GM20000 (cell line): ENCODE measurements around the gene BTBD9.

ENCODE experiments used
- DNase-seq: peaks from one replicate; pipeline ENCODE4 v3.0.0; 2012; ENCODE audit warnings: low spot score
- TF ChIP-seq, protein P1 (sequence below): IDR thresholded peaks from 2 replicates; pipeline ENCODE4 v1.5.1; 2012; ENCODE audit warnings: mild to moderate bottlenecking, control low read depth; ENCODE audit errors: extremely low read depth, missing control alignments

Gene BTBD9

DNA sequence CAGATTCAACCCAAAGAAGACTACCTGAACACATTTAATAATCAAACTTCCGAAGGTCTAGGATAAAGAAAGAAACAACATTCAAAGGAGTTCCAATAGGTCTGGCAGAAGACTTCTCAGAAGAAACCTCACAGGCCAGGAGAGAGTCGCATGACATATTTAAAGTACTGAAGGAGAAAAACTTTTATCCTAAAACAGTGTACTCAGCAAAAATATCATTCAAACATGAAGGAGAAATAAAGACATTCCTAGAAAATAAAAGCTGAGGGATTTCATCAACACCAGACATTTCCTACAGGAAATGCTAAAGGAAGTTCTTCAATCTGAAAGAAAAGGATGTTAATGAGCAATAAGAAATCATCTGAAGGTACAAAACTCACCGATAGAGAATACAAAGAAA, 108.6 kb downstream of the BTBD9 start:
- TF ChIP-seq, protein P1, sequence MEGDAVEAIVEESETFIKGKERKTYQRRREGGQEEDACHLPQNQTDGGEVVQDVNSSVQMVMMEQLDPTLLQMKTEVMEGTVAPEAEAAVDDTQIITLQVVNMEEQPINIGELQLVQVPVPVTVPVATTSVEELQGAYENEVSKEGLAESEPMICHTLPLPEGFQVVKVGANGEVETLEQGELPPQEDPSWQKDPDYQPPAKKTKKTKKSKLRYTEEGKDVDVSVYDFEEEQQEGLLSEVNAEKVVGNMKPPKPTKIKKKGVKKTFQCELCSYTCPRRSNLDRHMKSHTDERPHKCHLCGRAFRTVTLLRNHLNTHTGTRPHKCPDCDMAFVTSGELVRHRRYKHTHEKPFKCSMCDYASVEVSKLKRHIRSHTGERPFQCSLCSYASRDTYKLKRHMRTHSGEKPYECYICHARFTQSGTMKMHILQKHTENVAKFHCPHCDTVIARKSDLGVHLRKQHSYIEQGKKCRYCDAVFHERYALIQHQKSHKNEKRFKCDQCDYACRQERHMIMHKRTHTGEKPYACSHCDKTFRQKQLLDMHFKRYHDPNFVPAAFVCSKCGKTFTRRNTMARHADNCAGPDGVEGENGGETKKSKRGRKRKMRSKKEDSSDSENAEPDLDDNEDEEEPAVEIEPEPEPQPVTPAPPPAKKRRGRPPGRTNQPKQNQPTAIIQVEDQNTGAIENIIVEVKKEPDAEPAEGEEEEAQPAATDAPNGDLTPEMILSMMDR: no peak

GRCh38 chr6:38528196-38528965, 111.3 kb downstream of the BTBD9 start:
- TF ChIP-seq, protein P1: no peak
- DNase-seq: no peak

More for the DNA sequence above, 108.6 kb downstream of the BTBD9 start:
- no peak for DNase-seq

- DNase-seq: no peak
- TF ChIP-seq, protein P1: no peak
Measured at GRCh38 chr6:38527371-38527770, 112.4 kb downstream of the BTBD9 start.

DNA sequence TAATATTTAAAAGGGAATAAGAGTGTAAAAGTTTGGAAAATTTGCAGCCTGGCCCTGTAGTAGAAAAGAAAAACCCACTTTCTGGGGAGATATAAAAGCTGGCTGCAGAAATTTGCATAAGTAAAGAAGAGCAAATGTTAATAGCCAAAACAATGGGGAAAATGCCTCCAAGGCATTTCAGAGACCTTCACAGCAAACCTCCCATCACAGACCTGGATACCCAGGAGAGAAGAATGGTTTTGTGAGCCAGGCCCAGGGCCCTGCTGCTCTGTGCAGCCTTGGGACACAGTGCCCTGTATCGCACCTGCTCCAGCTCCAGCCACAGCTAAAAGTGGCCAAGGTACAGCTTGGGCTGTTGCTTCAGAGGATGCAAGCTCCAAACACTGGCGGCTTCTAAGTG, 113.8 kb downstream of the BTBD9 start:
- no peak for DNase-seq
- TF ChIP-seq, protein P1: no peak

DNA sequence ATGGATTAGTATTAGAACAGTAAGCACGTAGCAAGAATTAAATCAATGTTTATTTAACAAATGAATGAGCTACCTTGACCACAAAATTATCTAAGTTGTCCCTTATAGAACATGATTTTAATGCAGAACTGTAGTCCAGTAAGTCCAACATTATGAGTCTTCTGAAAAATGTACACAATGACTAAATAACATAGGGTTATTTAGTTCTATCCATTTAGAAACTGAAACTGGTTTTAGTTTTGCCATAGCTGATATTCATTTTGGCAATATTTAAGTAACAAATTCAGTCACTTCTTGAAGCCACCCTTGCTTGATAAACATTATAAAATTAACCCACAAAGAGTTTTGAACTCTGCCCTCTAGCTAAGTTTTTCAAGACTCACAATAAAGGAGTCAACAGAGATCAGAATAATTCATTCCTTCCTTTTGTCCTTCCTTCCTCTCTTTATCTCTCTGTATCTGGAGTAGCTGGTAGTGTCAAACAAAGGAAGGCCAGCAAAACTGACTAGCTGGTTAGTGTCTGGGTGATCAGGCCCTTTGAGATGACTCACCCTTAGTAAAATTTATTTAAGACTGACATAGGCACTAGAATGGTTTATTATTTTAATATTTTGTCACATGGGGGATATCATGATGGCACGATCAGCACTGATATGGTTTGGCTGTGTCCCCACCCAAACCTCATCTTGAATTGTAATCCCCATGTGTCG, 115.1 kb downstream of the BTBD9 start:
- no peak for DNase-seq
- TF ChIP-seq, protein P1: no peak

- TF ChIP-seq, protein P1: no peak
- DNase-seq: no peak
Measured at GRCh38 chr6:38522322-38522721, 117.4 kb downstream of the BTBD9 start.
